ENCODE data around the gene COX7A2L.

GRCh38 chr2:42319265-42319664 is 41.8 kb downstream of the COX7A2L start:
- TF ChIP-seq CTCF (IDR thresholded peaks at IDR 0.05; ENCODE audit: insufficient read depth, low read depth, low read length) = no peak
- TF ChIP-seq EZH2 (IDR thresholded peaks at IDR 0.05; ENCODE audit: insufficient read depth, low read length) = no peak
